K562 (cell line): ENCODE data around the gene SOAT2. TPM values are rescaled to one million over a fixed set of nuclear protein-coding genes. Genes with fewer than 3 reads are reported as not detected.

Source experiments
- ATAC-seq: fragments of 200-7000 bp; cut with Tn5 transposase; 3 replicates; pipeline ENCODE4 v1.9.1; 2020; ENCODE audit warnings: moderate library complexity
- BruUV-seq: library from RNA; stranded (reverse); fragments of 400-500 nt; replicated peaks from 2 replicates; lab custom pipeline; 2021; lab: Mats Ljungman, UMichigan
- CTCF ChIA-PET: fragments of 300-600 bp; formaldehyde crosslinking; extraction: SDS; loops from one replicate; lab custom pipeline; 2021; ENCODE audit warnings: low intra/inter-chr PET ratio; lab: Yijun Ruan, JAX
- POLR2A ChIA-PET: fragments of 300-600, 350-650 bp; sonication (Branson Sonifier 250); formaldehyde crosslinking; extraction: SDS; loops from one replicate; lab custom pipeline; 2021; ENCODE audit warnings: antibody characterized with exemption, inconsistent platforms; lab: Yijun Ruan, JAX
- DNase-seq, 4 experiments: peaks; one replicate each; pipeline versions ENCODE4 v3.0.0 to v3.0.0-alpha.2; 2011 to 2018; ENCODE audit warnings: low spot score in 3 of 4, mixed read lengths in 3 of 4; ENCODE audit errors: extremely low read depth in 1 of 4
- FAIRE-seq: peaks from 2 replicates; lab custom pipeline; 2011; peaks lifted over from hg19 to GRCh38; lab: Jason Lieb, UNC
- H2AFZ ChIP-seq: 2 replicates; pipeline ENCODE4 v1.6.0; 2011; ENCODE audit warnings: low read depth, low read length, control low read depth, inconsistent platforms
- H3K27ac ChIP-seq: fragments of 200-600 bp; 3 replicates; pipeline ENCODE4 v1.8.0; 2011; ENCODE audit warnings: low read depth, mild to moderate bottlenecking, control low read depth, inconsistent platforms, low read length, moderate library complexity, mixed read lengths; ENCODE audit errors: extremely low read depth
- H3K27me3 ChIP-seq, 2 experiments: fragments of 300-600 bp in 1 of 2; 2 replicates in 1 of 2; 3 replicates in 1 of 2; pipeline versions ENCODE4 v1.6.0 to v1.8.0; 2011; ENCODE audit warnings: inconsistent platforms in 2 of 2, low read length in 2 of 2, mild to moderate bottlenecking in 1 of 2, mixed read lengths in 1 of 2, moderate library complexity in 1 of 2; ENCODE audit not compliant: control insufficient read depth in 2 of 2, insufficient read depth in 2 of 2
- H3K36me3 ChIP-seq: fragments of 300-600 bp; 3 replicates; pipeline ENCODE4 v1.8.0; 2011; ENCODE audit warnings: mild to moderate bottlenecking, low read length, inconsistent platforms; ENCODE audit not compliant: control insufficient read depth, insufficient read depth
- H3K4me1 ChIP-seq, 2 experiments: fragments of 200-600 bp in 1 of 2; replicated peaks in 1 of 2; 2 replicates in 1 of 2; 3 replicates in 1 of 2; pipeline versions ENCODE4 v1.5.1 to v1.8.0; 2011; ENCODE audit warnings: inconsistent platforms in 2 of 2, low read length in 2 of 2, mild to moderate bottlenecking in 1 of 2, mixed read lengths in 1 of 2, moderate library complexity in 1 of 2; ENCODE audit not compliant: control insufficient read depth in 2 of 2, insufficient read depth in 2 of 2
- H3K4me2 ChIP-seq: 2 replicates; pipeline ENCODE4 v1.6.1; 2011; ENCODE audit warnings: low read length, control low read depth, inconsistent platforms, mixed read lengths; ENCODE audit not compliant: insufficient read depth
- H3K4me3 ChIP-seq: fragments of 200-600 bp; sonication (generic), shearing (Covaris generic); 2 replicates; pipeline ENCODE4 v1.5.1; 2016; ENCODE audit warnings: control low read depth, inconsistent platforms
- H3K79me2 ChIP-seq: fragments of 200-600 bp; 3 replicates; pipeline ENCODE4 v1.8.0; 2011; ENCODE audit warnings: low read length, inconsistent platforms; ENCODE audit not compliant: control insufficient read depth, insufficient read depth
- H3K9ac ChIP-seq, 2 experiments: 2 replicates each; pipeline versions ENCODE4 v1.6.0 to v1.6.1; 2011; ENCODE audit warnings: low read depth in 2 of 2, low read length in 2 of 2, control low read depth in 1 of 2, inconsistent platforms in 1 of 2, mild to moderate bottlenecking in 1 of 2, mixed read lengths in 1 of 2; ENCODE audit not compliant: insufficient read depth in 1 of 2
- H3K9me1 ChIP-seq: one replicate; pipeline ENCODE4 v1.6.0; 2011; ENCODE audit warnings: inconsistent platforms, mild to moderate bottlenecking, low read length, moderate library complexity; ENCODE audit not compliant: control insufficient read depth, insufficient read depth
- H3K9me3 ChIP-seq: replicated peaks from 2 replicates; pipeline ENCODE4 v1.5.1; 2011; ENCODE audit warnings: low read depth, low read length, inconsistent platforms; ENCODE audit not compliant: control insufficient read depth, insufficient read depth
- H4K20me1 ChIP-seq: replicated peaks from 2 replicates; pipeline ENCODE4 v1.6.1; 2011; ENCODE audit warnings: low read length, inconsistent platforms, mixed read lengths; ENCODE audit not compliant: control insufficient read depth, insufficient read depth
- BHLHE40 ChIP-seq: IDR thresholded peaks from 2 replicates; pipeline ENCODE4 v1.6.1; 2011; ENCODE audit warnings: low read length, improper control_type of control experiment
- CBX2 ChIP-seq: fragments of 200-600 bp; sonication (generic); IDR thresholded peaks from one replicate; pipeline ENCODE4 v1.6.1; 2012; ENCODE audit warnings: mild to moderate bottlenecking, low read length, inconsistent platforms; ENCODE audit not compliant: insufficient read depth, poor library complexity, severe bottlenecking
- CREM ChIP-seq: IDR thresholded peaks from 2 replicates; pipeline ENCODE4 v1.6.1; 2014; ENCODE audit warnings: antibody characterized with exemption, low read depth
- FOXK1 ChIP-seq: sonication (generic); formaldehyde crosslinking; IDR thresholded peaks from 2 replicates; pipeline ENCODE4 v1.8.0; 2022; ENCODE audit warnings: missing genetic modification reagents, mild to moderate bottlenecking, borderline replicate concordance
- GABPA ChIP-seq: fragments of 200-800 bp; sonication (Bioruptor generic); conservative IDR thresholded peaks from 2 replicates; pipeline ENCODE4 v1.6.1; 2016; ENCODE audit warnings: low read depth, missing genetic modification characterization, missing compliant biosample characterization
- HDAC8 ChIP-seq: fragments of 450-650 bp; IDR thresholded peaks from 2 replicates; pipeline ENCODE4 v1.6.1; 2016; ENCODE audit warnings: mild to moderate bottlenecking, missing genetic modification characterization, moderate library complexity, missing compliant biosample characterization
- RBM17 ChIP-seq: fragments of 200-400 bp; formaldehyde crosslinking; IDR thresholded peaks from 2 replicates; pipeline ENCODE4 v1.6.1; 2017; ENCODE audit warnings: low read depth, mild to moderate bottlenecking, low read length, borderline replicate concordance
- SRF ChIP-seq, 2 experiments: fragments of 250-450, 450-650 bp in 1 of 2; sonication (Bioruptor Pico) in 1 of 2; sonication (generic) in 1 of 2; formaldehyde crosslinking; IDR thresholded peaks; 2 replicates each; pipeline versions ENCODE4 v1.5.0 to v1.5.1; 2020 to 2022; ENCODE audit warnings: mild to moderate bottlenecking in 1 of 2, missing genetic modification reagents in 1 of 2
- ZNF354B ChIP-seq: fragments of 250-450 bp; sonication (Bioruptor Pico); IDR thresholded peaks from 2 replicates; pipeline ENCODE4 v1.4.0; 2020
- ZNF609 ChIP-seq: sonication (generic); formaldehyde crosslinking; IDR thresholded peaks from 2 replicates; pipeline ENCODE4 v1.8.1; 2023; ENCODE audit warnings: missing genetic modification reagents, mild to moderate bottlenecking, borderline replicate concordance
- ZNF77 ChIP-seq: fragments of 250-450 bp; sonication (Bioruptor Pico); IDR thresholded peaks from 2 replicates; pipeline ENCODE4 v1.5.0; 2020
- WGBS: fragments of 100-300 bp; shearing (Covaris generic); methylation state at CpG from one replicate; pipeline ENCODE4 v1.1.6; 2016; ENCODE audit warnings: low coverage, mixed read lengths; ENCODE audit not compliant: insufficient coverage; ENCODE audit errors: missing lambda C conversion rate; 5-methylcytosine and 5-hydroxymethylcytosine counted together
- in situ Hi-C: fragments of 300-500 bp; cut with MboI; formaldehyde crosslinking; loops from 4 replicates; pipeline ENCODE4 v1.15.0; 2018; ENCODE audit warnings: inconsistent platforms, mixed read lengths
- intact Hi-C: fragments of 100-400 bp; cut with micrococcal nuclease; formaldehyde crosslinking; loops from 2 replicates; pipeline ENCODE4 v1.14.2; 2022
- polyA plus RNA-seq, 8 experiments: library from polyadenylated mRNA; depleted of rRNA in 4 of 8; stranded (reverse) in 5 of 8; unstranded in 3 of 8; fragments of >200 nt; fragmentation: Nextera tagmentation in 2 of 8; fragmentation: Illumina TruSeq in 1 of 8; extraction: Ambion mirVana in 2 of 8; extraction: Trizol in 1 of 8; gene quantifications; 2 replicates each; pipeline versions ENCODE4 v1.2.1 to v1.2.3, GENCODE V29; 2011 to 2014; ENCODE audit warnings: inconsistent platforms in 1 of 8, missing spikeins in 1 of 8
- total RNA-seq, 7 experiments: library from RNA; depleted of rRNA in 6 of 7; stranded (reverse); fragments of >200 nt in 6 of 7; fragmentation: Illumina TruSeq in 2 of 7; extraction: Trizol in 2 of 7; gene quantifications; 2 replicates each; pipeline versions ENCODE4 v1.2.1 to v1.2.3, GENCODE V29; 2011 to 2021; ENCODE audit warnings: low replicate concordance in 1 of 7
- TF ChIP-seq, protein P1 (sequence below): fragments of 250-450 bp; sonication (Bioruptor Pico); IDR thresholded peaks from 2 replicates; pipeline ENCODE4 v1.5.0; 2021

The SOAT2 gene
- total and polyA plus RNA-seq, 9 of the 15 experiments (the other 6 are each of a cell fraction or from before 2014, with no cell fraction given) = 0.04 TPM; not detected in 8

DNA sequence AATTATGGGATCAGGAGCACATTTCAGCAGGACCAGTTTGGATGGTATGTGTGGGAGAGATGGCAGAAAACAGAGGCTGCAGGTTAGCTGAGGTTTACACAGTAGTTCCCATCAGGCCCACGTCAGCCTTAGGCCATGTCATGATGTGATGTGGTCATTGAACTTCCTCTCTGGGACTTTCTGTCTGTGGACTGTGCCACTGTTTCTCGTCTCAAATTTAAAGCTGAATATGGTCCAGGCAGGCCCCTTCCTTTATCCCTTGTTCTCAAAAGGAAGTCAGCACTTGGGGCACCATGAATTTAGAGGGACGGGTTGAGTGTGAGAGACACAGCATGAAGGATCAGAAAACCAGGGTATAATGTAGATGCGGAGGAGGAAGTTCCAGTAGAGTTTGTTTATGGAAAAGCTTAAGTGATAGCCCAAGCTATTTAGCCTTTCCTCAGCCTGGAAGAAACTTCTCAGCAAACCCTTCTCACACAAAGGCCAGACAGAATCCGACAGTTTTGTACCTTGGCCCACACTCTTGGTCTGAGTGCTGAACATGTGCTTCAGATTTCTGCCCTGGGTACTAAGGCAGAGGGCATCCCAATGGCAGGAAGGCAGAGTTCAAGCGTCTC is 9.4 kb upstream of the SOAT2 start:
- Histone ChIP-seq H3K4me1 (peaks cover 26 to 28% of the 10 kb centered on the region in 2 experiments), H2AFZ (peak overlapping the region; percentile 94), H3K27me3 (no peaks in the 10 kb centered on the region), H3K27ac (peak overlapping the region; percentile 43; the same call in 1 of the 3 replicates), H3K9me1 (peaks cover 2% of the 10 kb centered on the region), H3K4me3 (no peak overlapping the region), H3K9me3 (no peaks in the 10 kb centered on the region), H3K79me2 (no peaks in the 10 kb centered on the region), H3K36me3 (no peaks in the 10 kb centered on the region), H3K9ac (peak overlapping the region in 1 of 2 experiments; percentile 65; a peak in 1 of 4 replicates), H4K20me1 (no peaks in the 10 kb centered on the region), H3K4me2 (no peak overlapping the region)
- no peak for FAIRE-seq
- WGBS = 30% methylated on average over 6 of the region's 6 CpGs
- intact Hi-C loops (no loop called here), in situ Hi-C loops (no loop called here)
- ChIA-PET POLR2A (interaction anchor here (0.8 to 1.8 kb wide), 3 partner anchors 15 to 39 kb away, joined by 3 to 12 read pairs (median 6); partner anchors contain the start of gene SPRYD3), CTCF (no interaction called here)
- peak; percentile 14; the same call in 1 of the 3 replicates for ATAC-seq
- BruUV-seq = no TSS peak
- peak in 1 of 4 experiments; percentile 9 for DNase-seq
- TF ChIP-seq CREM (peak; percentile 59; the same call in 1 of the 2 replicates), ZNF77 (CRISPR knock-in tag) (no peak), GABPA (tag) (0 out of 2 replicates have a peak, but pooled peaks have one; percentile 22), ZNF609 (CRISPR knock-in tag) (no peak), CBX2 (no peak), RBM17 (no peak), SRF (CRISPR knock-in tag; IDR thresholded peaks at IDR 0.05) (no peak), BHLHE40 (no peak), FOXK1 (no peak), HDAC8 (no peak), ZNF354B (CRISPR knock-in tag) (no peak)
- TF ChIP-seq, protein P1, sequence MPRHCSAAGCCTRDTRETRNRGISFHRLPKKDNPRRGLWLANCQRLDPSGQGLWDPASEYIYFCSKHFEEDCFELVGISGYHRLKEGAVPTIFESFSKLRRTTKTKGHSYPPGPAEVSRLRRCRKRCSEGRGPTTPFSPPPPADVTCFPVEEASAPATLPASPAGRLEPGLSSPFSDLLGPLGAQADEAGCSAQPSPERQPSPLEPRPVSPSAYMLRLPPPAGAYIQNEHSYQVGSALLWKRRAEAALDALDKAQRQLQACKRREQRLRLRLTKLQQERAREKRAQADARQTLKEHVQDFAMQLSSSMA = no peak
